ENCODE data around the gene FER. TPM values are rescaled to one million over a fixed set of nuclear protein-coding genes. Genes with fewer than 3 reads are reported as not detected.
"Not testable (repeated sequence)": the region's sequence is repeated elsewhere in the genome, so short reads cannot be mapped to it uniquely, and the experiment has no call there.

Gene FER
- total RNA-seq, 2 experiments from 2014 or later = 9.4 to 10.0 TPM

DNA sequence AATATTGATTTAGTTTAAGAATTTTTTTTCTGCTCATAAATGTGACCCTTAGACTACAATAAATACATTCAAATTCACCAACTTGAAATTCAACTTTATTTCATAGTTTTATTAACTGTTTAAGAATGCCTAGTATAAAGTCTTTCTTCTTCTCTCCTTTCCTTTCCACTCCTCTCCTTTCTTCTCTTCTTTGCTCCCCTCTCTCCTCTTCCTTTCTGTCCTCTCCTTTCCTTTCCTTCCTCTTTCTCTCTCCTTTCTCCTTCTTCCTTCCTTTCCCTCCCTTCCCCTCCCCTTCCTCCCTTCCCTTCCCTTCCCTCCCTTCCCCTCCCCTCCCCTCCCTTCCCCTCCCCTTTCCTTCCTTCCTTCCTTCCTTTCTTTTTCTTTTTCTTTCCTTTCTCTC lies 150.6 kb downstream of the FER start:
- BruUV-seq (replicated peaks) = no TSS peak
- Histone ChIP-seq H3K4me2 (ENCODE audit: low read length) (no peak overlapping the region), H3K4me3 (ENCODE audit: low read depth, low read length, poor library complexity, severe bottlenecking) (no peak overlapping the region), H3K9me3 (ENCODE audit: low read length) (no peaks in the 10 kb centered on the region), H2AFZ (ENCODE audit: low read length) (no peak overlapping the region), H3K4me1 (ENCODE audit: insufficient read depth, low read length, poor library complexity, severe bottlenecking) (no peaks in the 10 kb centered on the region), H3K79me2 (ENCODE audit: insufficient read depth, low read depth, low read length) (no peaks in the 10 kb centered on the region), H4K20me1 (ENCODE audit: insufficient read depth, low read length) (no peaks in the 10 kb centered on the region), H3K27ac (ENCODE audit: low read depth, low read length, poor library complexity, severe bottlenecking) (no peak overlapping the region), H3K36me3 (ENCODE audit: insufficient read depth, low read length) (no peaks in the 10 kb centered on the region), H3K9me2 (ENCODE audit: insufficient read depth, low read length) (no peaks in the 10 kb centered on the region)
- TF ChIP-seq EZH2phosphoT487 (IDR thresholded peaks at IDR 0.05; ENCODE audit: borderline replicate concordance, low read depth, low read length) (no peak), CTCF (conservative IDR thresholded peaks at IDR 0.05; ENCODE audit: low read length) (no peak)
- ChIA-PET POLR2A (interaction anchor here (0.5 to 0.7 kb wide), 4 partner anchors 11 to 665 kb away, joined by 3 to 6 read pairs (median 4); no protein-coding TSS in a partner anchor), CTCF (ENCODE audit: unreplicated experiment) (no interaction called here)
- intact Hi-C loops (cut with micrococcal nuclease; ENCODE audit: unreplicated experiment) = no loop called here
- DNase-seq (ENCODE audit: low spot score) = no peak

DNA sequence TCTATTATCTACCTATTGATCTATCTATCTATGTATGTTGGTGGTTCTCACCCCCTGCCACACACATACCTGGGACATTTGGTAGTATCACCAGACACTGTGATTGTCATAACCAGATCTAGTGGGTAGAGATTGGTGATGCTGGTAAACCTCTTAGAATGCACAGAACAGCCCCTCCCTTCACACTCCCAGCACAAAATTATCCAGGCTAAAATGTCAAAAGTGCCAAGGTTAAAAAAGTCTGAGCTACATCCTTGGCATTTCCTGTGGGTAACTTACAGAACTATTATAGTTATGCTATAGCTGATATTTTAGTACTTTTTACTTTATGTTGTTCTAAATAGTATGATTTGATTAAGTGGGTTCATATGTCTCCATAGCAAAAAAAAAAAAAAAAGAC lies 151.0 kb downstream of the FER start:
- Histone ChIP-seq H3K4me3 (ENCODE audit: low read depth, low read length, poor library complexity, severe bottlenecking) (no peak overlapping the region), H3K79me2 (ENCODE audit: insufficient read depth, low read depth, low read length) (no peaks in the 10 kb centered on the region), H3K27ac (ENCODE audit: low read depth, low read length, poor library complexity, severe bottlenecking) (no peak overlapping the region), H3K36me3 (ENCODE audit: insufficient read depth, low read length) (no peaks in the 10 kb centered on the region), H3K9me3 (ENCODE audit: low read length) (no peaks in the 10 kb centered on the region), H3K4me2 (ENCODE audit: low read length) (no peak overlapping the region), H3K9me2 (ENCODE audit: insufficient read depth, low read length) (no peaks in the 10 kb centered on the region), H4K20me1 (ENCODE audit: insufficient read depth, low read length) (no peaks in the 10 kb centered on the region), H2AFZ (ENCODE audit: low read length) (no peak overlapping the region), H3K4me1 (ENCODE audit: insufficient read depth, low read length, poor library complexity, severe bottlenecking) (no peaks in the 10 kb centered on the region)
- ChIA-PET POLR2A (interaction anchor here (0.5 to 0.7 kb wide), 3 partner anchors 10 to 665 kb away, joined by 3 to 4 read pairs (median 3); no protein-coding TSS in a partner anchor), CTCF (ENCODE audit: unreplicated experiment) (no interaction called here)
- no peak for DNase-seq (ENCODE audit: low spot score)
- BruUV-seq (replicated peaks) = no TSS peak
- intact Hi-C loops (cut with micrococcal nuclease; ENCODE audit: unreplicated experiment) = no loop called here
- TF ChIP-seq EZH2phosphoT487 (IDR thresholded peaks at IDR 0.05; ENCODE audit: borderline replicate concordance, low read depth, low read length) (no peak), CTCF (conservative IDR thresholded peaks at IDR 0.05; ENCODE audit: low read length) (no peak)

DNA sequence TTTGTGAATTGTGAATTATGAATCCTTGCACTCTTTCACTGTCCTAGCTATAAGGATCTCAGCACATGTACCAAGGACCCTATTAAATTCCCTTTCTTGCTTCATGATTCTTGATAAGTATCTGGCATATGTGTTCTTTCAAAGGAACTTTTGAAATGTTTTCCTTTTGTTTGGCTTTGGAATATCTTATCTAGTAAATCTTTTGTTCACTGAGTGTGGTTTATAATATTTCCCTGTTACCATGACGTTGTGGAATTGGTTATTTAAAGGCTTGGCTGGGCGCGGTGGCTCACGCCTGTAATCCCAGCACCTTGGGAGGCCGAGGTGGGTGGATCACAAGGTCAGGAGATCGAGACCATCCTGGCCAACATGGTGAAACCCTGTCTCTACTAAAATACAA lies 151.5 kb downstream of the FER start:
- intact Hi-C loops (cut with micrococcal nuclease; ENCODE audit: unreplicated experiment); H3K4me2 ChIP-seq (ENCODE audit: low read length); H3K4me1 ChIP-seq (ENCODE audit: insufficient read depth, low read length, poor library complexity, severe bottlenecking); H3K79me2 ChIP-seq (ENCODE audit: insufficient read depth, low read depth, low read length); DNase-seq (ENCODE audit: low spot score); H2AFZ ChIP-seq (ENCODE audit: low read length); CTCF ChIA-PET (ENCODE audit: unreplicated experiment); H3K4me3 ChIP-seq (ENCODE audit: low read depth, low read length, poor library complexity, severe bottlenecking); H3K36me3 ChIP-seq (ENCODE audit: insufficient read depth, low read length); H3K27ac ChIP-seq (ENCODE audit: low read depth, low read length, poor library complexity, severe bottlenecking); BruUV-seq (replicated peaks); H3K9me3 ChIP-seq (ENCODE audit: low read length); H3K9me2 ChIP-seq (ENCODE audit: insufficient read depth, low read length); H4K20me1 ChIP-seq (ENCODE audit: insufficient read depth, low read length): not testable (repeated sequence)
- POLR2A ChIA-PET = interaction anchor here (0.7 kb wide), 1 partner anchor 989 kb away, joined by 4 read pairs; no protein-coding TSS in a partner anchor

Data from OCI-LY7 (cell line).